A549 treated with dexamethasone at 1 μM for 4 hours (cell line): ENCODE results near the gene DHX40. TPM values are rescaled to one million over a fixed set of nuclear protein-coding genes. Genes with fewer than 3 reads are reported as not detected.

Experiments used
- total RNA-seq: library from RNA; stranded (reverse); fragments of 200-300 nt; extraction: Qiagen RNA extraction; gene quantifications from 5 replicates; pipeline ENCODE4 v1.2.3, GENCODE V29; 2022

DHX40 gene, protein sequence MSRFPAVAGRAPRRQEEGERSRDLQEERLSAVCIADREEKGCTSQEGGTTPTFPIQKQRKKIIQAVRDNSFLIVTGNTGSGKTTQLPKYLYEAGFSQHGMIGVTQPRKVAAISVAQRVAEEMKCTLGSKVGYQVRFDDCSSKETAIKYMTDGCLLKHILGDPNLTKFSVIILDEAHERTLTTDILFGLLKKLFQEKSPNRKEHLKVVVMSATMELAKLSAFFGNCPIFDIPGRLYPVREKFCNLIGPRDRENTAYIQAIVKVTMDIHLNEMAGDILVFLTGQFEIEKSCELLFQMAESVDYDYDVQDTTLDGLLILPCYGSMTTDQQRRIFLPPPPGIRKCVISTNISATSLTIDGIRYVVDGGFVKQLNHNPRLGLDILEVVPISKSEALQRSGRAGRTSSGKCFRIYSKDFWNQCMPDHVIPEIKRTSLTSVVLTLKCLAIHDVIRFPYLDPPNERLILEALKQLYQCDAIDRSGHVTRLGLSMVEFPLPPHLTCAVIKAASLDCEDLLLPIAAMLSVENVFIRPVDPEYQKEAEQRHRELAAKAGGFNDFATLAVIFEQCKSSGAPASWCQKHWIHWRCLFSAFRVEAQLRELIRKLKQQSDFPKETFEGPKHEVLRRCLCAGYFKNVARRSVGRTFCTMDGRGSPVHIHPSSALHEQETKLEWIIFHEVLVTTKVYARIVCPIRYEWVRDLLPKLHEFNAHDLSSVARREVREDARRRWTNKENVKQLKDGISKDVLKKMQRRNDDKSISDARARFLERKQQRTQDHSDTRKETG
- 34.0 to 42.1 TPM (median 39.0 TPM) in 5 replicates for total RNA-seq

DNA sequence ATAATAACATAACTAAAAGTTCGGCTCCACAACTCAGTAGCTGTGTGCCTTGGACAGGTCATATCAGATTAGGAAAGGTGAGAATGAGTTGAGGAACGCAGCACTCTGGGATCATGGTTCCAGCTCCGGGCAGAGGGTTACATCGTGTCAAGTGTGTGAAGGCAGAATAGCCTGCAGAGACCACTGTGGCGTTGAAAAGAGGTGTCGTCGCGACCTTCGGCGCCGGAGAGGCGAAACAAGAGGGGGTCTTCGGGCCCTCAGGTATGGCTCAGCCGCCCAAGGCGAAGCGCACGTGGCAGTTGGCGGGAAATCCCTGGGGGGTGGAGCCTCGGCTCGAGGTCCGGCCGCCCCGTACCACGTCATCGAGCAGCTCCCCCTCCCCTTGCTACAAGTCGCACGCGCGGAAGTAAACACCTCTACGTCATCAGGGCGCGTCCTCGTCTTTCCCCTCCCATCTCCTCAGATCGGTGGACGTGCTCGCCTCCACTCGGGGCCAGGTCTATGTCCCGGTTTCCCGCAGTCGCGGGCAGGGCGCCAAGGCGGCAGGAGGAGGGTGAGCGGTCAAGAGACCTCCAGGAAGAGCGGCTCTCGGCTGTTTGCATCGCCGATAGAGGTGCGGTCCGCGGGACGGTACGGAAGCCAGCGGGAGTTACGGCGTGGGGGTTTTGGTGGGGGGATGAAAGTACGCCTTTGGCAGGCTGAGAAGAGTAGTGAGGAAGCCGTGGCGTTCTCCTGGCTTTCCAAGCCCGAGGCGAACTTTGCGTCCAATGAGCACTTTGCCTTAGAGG is at the start of gene DHX40:
Gene DHX40 (plus strand): TSS at position 440 of the 788 bp plus-strand sequence. CDS start 62 bp downstream, at position 502.

DNA sequence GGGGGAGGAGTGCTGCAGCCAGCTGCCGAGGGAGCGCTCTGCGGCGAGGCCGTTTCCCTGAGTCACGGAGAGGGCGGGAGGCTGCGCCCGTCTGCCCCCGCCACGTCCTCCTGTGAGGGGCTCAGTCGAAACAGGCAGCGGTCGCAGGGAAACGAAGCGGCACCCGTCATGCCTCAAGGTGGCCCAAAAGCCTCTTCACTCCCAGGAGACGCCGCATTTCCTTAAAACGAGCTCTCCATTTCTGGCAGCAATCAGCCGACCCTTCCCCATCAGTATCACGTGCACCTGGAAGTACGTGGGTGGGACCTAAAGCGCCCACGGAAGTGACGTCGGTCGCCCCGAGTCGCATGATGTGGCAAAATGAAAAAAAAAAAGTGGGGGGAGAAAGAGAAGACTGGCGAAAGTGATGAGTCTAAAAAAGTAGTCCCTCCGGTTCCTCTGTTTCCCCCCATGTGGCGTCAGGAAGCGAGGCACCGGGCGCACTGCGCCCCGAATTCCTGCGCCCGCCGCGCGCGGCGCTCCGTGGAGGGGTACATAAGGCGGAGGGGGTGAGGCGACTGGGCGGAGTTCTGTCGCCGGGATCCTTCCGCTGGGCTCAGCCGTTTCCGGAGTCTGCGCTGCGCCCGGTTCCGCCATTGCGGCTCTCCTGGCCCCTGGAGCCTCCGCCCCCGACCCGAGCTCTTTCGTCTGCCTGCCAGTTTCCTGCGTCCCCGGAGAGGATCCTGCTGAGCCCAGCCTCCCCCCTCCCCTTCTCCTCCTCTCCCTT is 54.1 kb downstream of the DHX40 start, which contains the start of gene CLTC:
Gene CLTC (plus strand): TSS at position 598 of the 766 bp plus-strand sequence. CDS start 237 bp downstream, outside the sequence.

Other genes starting within 250 kb of the DHX40 start
- gene YPEL2, start 234.0 kb upstream of the DHX40 start, total RNA-seq = 1.7 to 3.1 TPM (median 2.7 TPM) in 5 replicates
- 174 to 244 TPM (median 215 TPM) in 5 replicates for gene CLTC, start 54.3 kb downstream of the DHX40 start, total RNA-seq
- 95.3 to 123 TPM (median 98.1 TPM) in 5 replicates for gene PTRH2, start 141.8 kb downstream of the DHX40 start, total RNA-seq
- 136 to 189 TPM (median 148 TPM) in 5 replicates for gene VMP1, start 142.0 kb downstream of the DHX40 start, total RNA-seq